NCI-H524 (cell line): ENCODE measurements around the gene DGCR8.
"Not testable (repeated sequence)": the region's sequence is repeated elsewhere in the genome, so short reads cannot be mapped to it uniquely, and the experiment has no call there.

Source experiments
- DNase-seq, 2 experiments: peaks; one replicate each; lab custom pipeline; 2025; lab: John Stamatoyannopoulos, UW

Gene DGCR8

DNA sequence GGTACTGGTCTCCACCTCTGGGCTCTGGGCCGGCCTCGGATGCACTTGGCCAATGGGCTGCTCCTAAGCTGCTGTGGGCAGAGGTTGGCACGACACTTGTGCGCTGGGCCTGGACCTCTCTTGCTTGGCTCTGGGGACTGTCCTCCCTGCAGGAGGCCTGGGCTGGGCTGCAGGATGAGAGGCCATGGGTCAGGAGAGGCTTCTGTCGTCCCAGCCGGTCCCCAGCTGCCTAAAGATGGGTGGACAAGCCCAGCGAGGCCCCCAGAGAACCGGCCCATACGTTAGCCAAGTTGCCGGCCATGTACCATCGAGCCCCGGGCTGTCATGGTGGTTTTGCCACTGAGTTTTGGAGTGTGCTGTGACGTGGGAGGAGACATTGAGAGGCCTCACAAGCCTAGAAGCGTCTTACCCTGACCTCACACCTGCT, 72.4 kb downstream of the DGCR8 start:
- DNase-seq = no peak

DNA sequence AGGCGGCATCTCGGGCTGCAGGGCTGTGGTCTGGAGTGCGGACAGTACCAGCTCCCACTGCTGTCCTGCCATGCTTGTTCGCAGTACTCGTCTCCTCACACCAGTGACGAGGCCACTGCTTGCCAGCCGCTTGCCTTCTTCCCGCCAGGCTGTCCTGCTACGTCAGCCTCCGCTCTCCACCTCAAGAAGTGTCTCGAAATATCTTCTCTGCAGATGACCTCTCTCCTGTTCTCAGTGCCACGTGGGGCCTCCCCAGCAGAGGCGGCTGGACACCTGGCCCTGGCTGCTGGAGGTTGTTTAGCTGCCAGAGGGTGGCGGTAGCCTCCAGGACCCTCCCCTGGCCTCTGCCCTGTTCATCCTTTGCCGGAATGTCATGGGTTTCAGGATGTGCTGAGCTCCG, 73.9 kb downstream of the DGCR8 start:
- no peak for DNase-seq

DNA sequence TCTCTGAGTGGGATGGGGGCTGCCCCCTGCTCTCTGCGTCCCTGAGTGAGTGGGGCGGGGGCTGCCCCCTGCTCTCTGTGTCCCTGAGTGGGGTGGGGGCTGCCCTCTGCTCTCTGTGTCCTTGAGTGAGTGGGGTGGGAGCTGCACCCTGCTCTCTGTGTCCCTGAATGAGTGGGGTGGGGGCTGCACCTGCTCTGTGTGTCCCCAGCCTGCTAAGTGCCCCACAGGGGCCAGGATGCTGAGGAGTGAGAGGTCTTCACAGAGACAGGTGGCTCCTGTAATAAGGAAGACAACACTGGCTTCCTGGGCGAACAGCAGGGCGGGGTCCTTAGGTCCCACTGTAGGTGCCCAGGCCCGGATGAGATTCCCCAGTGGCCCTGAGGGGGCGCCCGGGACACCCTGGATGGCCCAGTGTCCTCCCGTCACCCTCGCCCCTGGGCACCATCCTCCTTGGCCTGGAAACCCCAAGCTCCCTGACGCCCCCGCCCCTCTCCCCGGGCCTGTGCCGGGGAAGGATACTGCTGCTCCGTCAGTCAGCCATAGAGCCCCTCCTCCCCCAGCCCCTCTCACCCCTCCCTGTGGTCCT, 74.7 kb downstream of the DGCR8 start:
- DNase-seq = peak; percentile 40 to 68

DNA sequence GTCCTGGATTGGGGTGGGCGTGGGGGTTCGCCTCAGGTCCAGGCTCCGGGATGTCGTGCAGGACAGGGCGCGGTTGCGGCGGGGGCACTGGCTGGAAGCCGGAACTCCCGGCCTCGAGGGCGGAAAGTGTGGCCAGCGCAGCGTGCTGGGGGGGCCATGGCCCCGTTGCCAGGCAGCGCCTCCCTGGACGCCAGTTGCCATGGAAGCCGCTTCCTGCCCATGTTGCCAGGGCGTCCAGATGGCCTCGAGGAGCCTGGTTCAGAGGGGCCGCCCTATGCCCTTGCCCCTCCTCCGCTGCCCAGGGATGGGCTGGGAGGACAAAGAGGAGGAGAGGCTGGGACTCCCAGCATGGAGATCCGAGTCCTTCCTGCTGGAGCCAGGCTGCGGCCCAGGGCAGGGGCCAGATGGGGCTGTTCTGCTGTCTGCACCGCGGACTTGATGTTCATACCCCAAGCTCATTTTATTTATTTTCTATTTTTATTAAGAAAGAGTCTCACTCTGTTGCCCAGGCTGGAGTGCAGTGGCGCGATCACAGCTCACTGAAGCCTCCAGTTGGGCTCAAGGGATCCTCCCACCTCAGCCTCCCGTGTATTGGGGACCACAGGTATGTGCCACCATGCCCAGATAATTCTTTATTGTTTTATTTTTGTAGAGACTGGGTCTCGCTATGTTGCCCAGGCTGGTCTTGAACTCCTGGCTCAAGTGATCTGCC, 75.4 kb downstream of the DGCR8 start:
- peak; percentile 94 to 97 for DNase-seq

DNA sequence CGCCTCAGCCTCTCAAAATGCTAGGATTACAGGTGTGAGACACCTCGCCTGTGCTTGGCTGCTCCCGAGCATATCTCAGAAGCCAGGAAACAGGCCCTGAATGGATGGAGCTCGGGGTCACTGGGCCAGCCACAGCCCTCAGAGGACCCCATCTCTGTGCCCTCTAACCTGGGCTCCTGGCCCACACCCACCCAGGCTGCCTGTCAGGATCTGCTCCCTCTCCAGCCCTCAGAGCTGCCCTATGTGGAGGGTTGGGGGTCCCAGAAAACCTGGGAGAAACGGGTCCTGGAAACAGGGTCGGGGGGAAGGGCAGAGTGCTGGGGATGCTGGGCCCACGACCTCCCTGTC, 76.0 kb downstream of the DGCR8 start:
- DNase-seq = no peak

DNA sequence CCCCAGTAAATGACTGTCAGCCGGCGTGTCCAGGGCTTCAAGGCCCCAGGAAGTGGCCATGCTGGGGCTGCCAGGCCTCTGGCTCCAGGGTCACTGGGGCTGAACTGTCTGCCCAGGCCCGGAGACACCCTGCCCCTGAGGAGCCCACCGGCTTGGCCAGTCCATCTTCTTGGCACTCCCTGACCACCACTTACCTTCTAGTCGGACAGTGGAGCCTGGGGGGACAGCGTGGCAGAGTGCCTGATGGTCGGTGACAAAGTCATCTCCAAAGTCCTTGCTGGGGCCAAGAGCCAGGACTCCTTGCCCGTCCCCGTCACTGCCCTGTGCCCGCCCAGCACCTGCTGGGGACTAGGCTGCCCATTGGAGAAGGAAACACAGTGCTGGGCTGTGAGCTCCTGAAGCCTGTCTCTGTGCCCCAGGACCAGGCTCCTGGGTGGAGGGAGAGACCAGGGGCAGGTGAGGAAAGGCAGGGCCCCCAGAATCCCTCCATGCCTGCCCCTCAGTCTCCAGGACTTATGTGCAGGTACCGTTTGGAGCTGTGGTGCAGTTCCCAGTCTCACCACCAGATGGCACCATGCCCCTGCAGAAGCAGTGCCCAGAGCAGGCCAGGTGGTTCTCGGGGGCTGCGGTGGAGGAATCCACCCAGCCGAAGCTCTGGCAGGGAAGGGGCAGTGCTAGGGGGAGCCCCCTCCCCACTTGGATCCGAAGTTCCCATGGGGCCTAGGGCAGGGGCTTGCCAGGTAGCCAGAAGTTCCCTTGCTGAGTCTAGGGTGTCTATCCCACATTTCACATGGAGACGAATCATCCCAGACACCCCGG, 76.8 kb downstream of the DGCR8 start:
- DNase-seq = peak in 1 of 2 experiments; percentile 86

DNA sequence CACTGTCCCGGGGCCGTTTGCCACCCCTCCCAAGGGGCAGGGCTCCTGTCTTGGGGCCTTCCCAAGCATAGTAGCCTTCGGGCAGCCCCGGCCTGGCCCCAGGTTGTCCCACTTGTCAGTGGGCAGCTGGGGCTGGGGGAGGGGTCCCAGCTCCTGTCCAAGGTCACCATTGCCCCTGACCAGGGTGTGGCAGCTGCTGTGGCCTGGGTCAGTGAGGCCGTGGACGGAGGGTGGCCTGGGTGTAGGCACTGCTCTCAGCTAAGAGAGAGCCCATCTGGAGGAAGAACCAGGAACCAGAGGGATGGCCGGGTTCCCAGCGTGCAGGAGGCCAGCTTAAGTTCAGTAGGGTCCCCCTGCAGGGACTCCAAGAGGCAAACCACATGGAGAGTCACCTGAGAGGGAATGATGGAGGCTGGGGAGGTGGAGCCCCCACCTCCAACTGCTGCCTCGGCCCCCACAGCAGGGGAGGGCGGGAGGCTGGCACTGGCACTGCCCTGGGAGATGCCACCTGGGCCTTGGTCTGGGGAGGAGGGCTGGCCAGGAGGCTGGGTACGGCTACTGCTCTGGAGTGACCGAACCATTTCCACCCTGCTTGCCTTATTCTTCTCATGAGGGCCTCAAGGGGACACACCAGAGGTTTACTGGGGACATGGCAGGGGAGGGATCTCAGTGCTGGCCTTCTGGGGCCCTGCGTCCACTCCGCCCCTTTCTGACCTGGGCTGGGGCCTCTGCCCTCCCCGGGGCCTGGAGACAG, 77.6 kb downstream of the DGCR8 start:
- no peak for DNase-seq

DNA sequence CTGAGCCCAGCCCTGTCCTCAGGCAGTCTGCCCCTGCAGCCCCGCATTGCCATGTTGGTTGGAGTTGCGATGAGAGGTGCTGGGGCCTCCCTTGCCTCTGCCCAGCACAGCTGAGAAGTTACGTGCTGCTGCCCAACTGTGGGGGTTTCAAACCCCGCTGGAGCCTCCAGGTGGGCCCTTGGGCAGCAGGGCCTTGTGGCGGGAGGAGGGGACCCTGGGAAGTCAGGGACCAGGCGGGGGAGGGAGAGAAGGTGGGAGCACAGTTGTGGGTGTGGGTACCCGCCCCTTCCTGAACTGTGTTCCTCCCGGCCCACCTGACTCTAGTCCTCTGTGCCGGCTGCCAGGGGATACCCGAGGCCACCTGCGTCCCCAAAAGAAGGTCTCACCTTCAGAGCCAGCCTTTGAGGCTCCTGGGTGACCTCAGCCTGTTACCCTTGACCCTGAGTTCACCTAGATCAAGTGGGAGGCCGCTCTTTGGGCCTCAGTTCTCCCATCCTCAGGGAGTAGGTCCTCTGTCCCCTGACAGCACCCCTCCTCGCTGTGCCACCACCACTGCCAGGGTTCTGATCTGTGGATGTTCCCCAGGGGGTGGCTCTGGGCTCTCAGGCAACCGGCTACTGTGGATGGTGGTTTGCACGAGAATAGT, 78.5 kb downstream of the DGCR8 start:
- no peak for DNase-seq

DNA sequence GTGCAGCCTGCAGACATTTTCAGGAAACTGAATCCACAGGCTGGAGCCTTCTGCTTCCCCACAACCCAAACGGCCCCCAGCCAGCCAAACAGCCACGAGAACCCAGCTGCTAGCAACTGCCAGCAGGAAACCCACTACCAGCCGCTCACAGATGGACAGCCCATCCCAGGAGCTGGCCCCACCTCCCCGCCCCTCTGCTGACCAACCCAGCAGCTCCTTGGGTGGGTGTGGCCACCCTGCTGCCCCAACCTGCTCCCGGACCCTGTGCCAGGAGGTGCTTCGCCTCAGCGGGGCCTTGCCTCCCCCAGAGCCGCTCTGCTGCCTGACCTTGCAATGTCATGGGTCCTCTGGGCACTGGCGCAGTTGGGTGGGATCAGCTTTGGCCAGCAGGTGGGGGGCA, 79.0 kb downstream of the DGCR8 start:
- peak; percentile 51 to 84 for DNase-seq

DNA sequence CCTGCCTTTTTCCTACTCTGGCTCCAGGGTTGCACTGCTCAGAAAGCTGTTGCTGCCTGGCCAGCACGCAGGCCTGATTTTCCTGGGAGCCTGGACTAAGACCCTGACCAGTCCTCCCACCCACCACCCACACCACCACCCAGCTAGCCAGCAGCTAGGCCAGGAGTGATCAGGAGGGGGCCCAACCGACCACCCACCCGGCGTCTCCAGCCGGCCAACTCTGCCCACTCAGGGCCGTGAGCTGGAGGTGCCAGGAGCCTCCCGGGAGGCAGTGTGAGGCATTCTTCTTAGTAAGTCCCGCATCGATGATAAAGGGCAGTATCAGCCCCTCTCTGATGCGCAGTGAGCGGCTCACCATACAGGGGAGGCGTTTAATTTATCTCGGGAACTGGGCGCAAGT, 79.5 kb downstream of the DGCR8 start:
- DNase-seq = not testable (repeated sequence)

DNA sequence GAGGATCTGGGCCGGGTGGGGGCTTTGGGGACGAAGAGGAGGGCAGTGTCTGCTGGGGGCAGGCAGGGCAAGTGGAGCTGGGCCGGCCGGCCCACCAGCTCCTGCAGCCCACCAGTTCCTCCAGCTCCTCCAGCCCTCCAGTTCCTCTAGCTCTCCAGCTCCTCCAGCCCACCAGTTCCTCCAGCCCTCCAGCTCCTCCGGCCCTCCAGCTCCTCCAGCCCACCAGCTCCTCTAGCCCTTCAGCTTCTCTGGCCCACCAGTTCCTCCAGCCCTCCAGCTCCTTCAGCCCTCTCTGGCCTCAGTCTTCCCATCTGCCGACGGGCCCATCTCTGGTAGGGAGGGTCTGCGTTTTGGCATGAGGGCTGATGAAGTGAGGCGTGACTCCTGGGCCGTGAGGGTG, 80.0 kb downstream of the DGCR8 start:
- DNase-seq = no peak
